Fibroblast of mammary gland (primary cell): Measurements from ENCODE around the gene ATRIP.

Source experiments
- DNase-seq: peaks from one replicate; pipeline ENCODE4 v3.0.0-alpha.2; 2010; ENCODE audit warnings: low read depth
- H3K4me3 ChIP-seq: 2 replicates; pipeline ENCODE4 v1.5.1; 2011; ENCODE audit warnings: low read depth, mild to moderate bottlenecking, low read length, moderate library complexity; ENCODE audit not compliant: control insufficient read depth
- CTCF ChIP-seq: conservative IDR thresholded peaks from 2 replicates; pipeline ENCODE4 v1.5.1; 2011; ENCODE audit warnings: low read depth, low read length, inconsistent platforms; ENCODE audit not compliant: control insufficient read depth, insufficient read depth

ATRIP gene

DNA sequence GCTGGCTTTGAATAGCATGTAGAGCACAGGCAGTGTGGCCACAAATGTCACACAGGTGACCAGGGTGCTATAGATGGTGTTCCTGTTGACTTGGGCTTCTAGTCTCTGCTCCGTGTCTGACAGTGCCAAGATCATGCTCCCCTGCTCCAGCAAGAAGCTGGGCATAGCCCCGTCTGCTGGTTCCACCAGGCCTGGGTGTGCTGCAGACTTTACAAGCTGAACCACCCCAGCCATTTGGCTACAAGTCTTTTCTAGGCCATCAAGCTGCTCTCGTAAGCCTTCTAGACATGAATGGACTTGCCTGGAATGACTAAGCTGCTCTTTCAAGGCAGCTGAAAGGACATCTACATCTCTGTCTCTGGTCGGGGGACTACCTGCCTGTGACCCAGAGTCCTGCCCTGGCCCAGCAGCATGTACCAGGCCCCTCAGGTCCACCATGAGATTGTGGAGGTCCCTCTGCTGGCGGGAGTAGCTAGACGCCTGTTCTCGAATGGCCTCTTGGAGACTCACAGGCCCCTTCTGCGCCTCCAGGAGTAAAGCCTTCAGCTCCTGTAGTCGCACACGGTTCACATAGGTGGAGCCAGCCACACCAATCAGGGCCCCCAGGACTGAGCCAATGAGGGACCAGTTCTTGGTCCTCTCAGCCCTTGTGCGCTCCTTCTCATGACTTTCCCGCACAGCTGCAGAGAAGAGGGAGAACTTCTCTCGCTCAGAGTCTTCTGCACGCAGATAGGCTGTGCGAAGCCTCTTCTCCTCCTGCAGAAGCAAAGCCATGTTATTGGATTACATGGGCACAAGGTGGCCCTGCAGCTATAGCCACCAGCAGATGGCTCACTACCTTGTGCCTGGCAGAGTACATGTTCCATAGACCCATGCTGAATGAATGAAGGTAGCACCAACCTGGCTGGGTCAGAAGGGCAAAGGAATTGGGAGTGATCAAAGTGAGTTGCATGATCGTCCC, 13.8 kb upstream of the ATRIP start:
- TF ChIP-seq CTCF, result no peak
- no peak for DNase-seq
- H3K4me3 ChIP-seq, result no peak overlapping the region

DNA sequence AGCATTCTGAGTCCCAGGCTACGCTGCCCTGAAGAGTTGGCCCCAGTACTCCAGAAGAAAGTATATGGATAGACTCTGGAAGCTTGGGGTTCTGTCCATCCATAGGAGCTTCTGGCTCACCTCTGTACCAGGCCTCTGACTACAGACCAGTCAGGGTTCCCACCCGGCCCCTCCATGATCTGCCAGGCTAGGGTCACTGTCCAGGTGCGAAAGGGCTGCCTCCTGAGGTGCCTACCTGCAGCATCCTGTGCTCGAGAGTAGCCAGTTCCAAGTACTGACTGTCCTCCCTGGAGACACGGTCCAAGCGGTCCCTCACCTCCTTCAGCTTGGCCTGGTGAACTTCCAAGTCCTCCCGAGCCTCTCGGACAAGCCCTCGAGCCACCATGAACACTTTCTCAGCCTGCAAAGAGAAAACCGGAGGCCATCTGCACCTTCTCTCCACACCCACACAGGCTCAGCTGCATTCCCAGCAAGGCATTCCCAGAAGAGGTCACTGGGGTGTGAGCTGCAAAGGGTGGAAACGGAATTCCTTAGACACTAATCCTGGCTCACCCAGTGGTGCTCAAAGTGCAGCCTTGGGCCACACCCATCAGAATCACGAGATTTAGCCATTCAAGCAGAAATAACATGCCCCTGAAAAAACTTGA, 12.9 kb upstream of the ATRIP start:
- H3K4me3 ChIP-seq, result peak overlapping the region; percentile 16
- no peak for TF ChIP-seq CTCF
- DNase-seq, result peak; percentile 72

DNA sequence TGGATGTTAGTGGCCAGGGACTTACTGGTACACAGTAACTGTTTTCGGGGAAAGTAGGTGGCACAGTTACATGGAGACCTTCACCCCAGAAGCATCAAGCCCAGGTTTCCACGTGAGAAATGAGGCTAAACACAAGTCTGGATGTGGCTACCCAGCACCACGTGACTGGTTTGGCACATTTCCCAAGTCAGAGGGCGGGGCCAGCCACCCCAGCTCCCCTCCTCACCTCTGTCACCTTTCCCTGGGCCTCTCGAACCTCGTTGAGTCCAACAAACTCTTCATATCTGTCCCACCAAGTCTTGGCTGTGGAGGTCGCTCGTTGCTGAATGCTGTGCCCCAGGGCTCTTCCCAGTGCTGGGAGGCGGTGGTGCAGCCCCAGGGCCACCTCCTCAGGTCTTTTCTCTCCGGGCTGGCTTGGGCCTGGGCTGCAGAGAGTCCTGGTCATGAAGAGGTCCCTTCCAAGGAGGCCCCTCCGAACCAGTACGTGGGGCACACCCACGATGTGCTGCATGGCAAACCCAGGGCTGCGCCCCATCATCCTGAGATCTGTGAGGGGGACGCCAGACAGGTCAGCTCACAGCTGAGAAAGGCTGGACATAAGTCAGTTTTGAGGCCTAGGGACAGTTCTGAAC, 11.8 kb upstream of the ATRIP start:
- TF ChIP-seq CTCF, result no peak
- no peak overlapping the region for H3K4me3 ChIP-seq
- no peak for DNase-seq

DNA sequence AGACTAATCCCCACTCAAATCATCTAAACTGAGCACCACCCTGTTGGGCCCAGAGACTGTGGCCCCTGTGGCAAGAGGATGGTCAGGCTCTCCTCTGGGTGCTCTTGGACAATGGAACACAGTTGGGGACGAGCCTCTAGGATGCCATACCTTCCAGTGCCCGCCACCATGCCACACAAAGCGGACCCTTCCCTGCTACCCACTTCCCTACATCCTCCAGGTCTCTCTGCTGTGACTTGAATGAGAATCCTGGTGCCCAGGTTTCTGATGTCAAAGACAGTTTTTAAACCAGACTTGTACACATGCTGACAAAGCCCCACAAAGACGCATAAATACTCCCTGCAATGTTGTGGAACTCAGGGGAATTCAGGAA, 11.3 kb upstream of the ATRIP start:
- no peak overlapping the region for H3K4me3 ChIP-seq
- TF ChIP-seq CTCF, result no peak
- DNase-seq, result no peak

GRCh38 chr3:48435774-48436476, 10.6 kb upstream of the ATRIP start:
- TF ChIP-seq CTCF, result peak; percentile 100
- H3K4me3 ChIP-seq, result no peak overlapping the region

GRCh38 chr3:48436477-48436787, 10.1 kb upstream of the ATRIP start:
- DNase-seq, result no peak
- H3K4me3 ChIP-seq, result no peak overlapping the region
- no peak for TF ChIP-seq CTCF

More at GRCh38 chr3:48435774-48436476, 10.6 kb upstream of the ATRIP start:
- DNase-seq, result peak; percentile 81
